BE2C (cell line): ENCODE data around the gene ALDH16A1.

Source experiments
- DNase-seq: peaks from one replicate; pipeline ENCODE4 v3.0.0-alpha.2; 2020
- H3K27me3 ChIP-seq: fragments of 250-450 bp; sonication (Bioruptor Pico); 2 replicates; pipeline ENCODE4 v1.5.1; 2020; ENCODE audit warnings: mild to moderate bottlenecking
- H3K36me3 ChIP-seq: fragments of 250-450 bp; sonication (Bioruptor Pico); 2 replicates; pipeline ENCODE4 v1.5.1; 2020; ENCODE audit warnings: mild to moderate bottlenecking
- H3K4me1 ChIP-seq: fragments of 250-450 bp; sonication (Bioruptor Pico); 2 replicates; pipeline ENCODE4 v1.5.1; 2020
- H3K4me3 ChIP-seq: 2 replicates; pipeline ENCODE4 v1.5.1; 2011; ENCODE audit warnings: low read depth, low read length
- H3K9me3 ChIP-seq: fragments of 250-450 bp; sonication (Bioruptor Pico); 2 replicates; pipeline ENCODE4 v1.5.1; 2020
- TF ChIP-seq, protein P1 (sequence below): IDR thresholded peaks from 2 replicates; pipeline ENCODE4 v1.5.1; 2012; ENCODE audit warnings: mild to moderate bottlenecking, low read depth, low read length

Gene ALDH16A1

DNA sequence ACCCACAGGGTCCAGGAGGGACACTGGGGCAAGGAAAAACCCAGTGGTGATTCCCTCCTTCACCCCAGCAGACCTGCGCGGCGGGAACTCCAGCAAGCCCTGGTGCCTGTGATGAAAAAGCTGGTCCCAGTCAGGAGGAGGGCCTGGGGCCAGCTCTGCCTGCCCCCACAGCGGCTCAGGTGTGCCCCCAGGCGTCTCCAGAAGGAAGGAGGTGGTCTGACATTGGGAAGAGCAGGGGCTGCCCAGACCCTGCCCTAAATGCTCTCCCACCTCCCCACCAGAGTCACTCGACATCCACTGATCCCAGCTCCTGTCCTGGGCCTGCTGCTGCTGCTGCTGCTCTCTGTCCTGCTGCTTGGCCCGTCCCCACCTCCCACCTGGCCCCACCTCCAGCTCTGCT, 35.9 kb upstream of the ALDH16A1 start:
- Histone ChIP-seq H3K36me3 (no peaks in the 10 kb centered on the region), H3K27me3 (peaks cover 17% of the 10 kb centered on the region), H3K4me3 (no peak overlapping the region), H3K9me3 (no peaks in the 10 kb centered on the region), H3K4me1 (peaks cover 30% of the 10 kb centered on the region)
- no peak for DNase-seq
- TF ChIP-seq, protein P1, sequence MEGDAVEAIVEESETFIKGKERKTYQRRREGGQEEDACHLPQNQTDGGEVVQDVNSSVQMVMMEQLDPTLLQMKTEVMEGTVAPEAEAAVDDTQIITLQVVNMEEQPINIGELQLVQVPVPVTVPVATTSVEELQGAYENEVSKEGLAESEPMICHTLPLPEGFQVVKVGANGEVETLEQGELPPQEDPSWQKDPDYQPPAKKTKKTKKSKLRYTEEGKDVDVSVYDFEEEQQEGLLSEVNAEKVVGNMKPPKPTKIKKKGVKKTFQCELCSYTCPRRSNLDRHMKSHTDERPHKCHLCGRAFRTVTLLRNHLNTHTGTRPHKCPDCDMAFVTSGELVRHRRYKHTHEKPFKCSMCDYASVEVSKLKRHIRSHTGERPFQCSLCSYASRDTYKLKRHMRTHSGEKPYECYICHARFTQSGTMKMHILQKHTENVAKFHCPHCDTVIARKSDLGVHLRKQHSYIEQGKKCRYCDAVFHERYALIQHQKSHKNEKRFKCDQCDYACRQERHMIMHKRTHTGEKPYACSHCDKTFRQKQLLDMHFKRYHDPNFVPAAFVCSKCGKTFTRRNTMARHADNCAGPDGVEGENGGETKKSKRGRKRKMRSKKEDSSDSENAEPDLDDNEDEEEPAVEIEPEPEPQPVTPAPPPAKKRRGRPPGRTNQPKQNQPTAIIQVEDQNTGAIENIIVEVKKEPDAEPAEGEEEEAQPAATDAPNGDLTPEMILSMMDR = no peak

DNA sequence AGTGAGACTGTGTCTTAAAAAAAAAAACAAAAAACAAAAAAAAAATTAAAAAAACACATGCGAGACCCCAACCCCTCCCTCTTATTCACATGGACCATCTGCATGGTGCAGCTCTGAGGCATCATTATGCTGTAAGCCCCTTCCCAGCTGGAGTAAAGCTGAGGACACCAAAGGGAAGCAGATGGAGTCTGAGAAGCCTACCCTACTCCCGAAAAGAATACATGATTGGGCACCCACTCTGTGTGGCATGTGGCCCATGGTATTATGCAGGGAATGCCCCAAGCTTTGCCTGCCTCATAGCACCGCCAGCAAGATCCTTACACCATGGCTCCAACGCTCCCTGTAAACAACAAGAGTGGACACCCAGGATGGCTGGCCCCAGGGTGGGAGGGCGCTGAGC, 34.5 kb upstream of the ALDH16A1 start:
- TF ChIP-seq, protein P1 = no peak
- peaks cover 25% of the 10 kb centered on the region for H3K4me1 ChIP-seq
- peaks cover 31% of the 10 kb centered on the region for H3K27me3 ChIP-seq
- H3K9me3 ChIP-seq = no peaks in the 10 kb centered on the region
- H3K36me3 ChIP-seq = no peaks in the 10 kb centered on the region
- DNase-seq = no peak
- H3K4me3 ChIP-seq = no peak overlapping the region

DNA sequence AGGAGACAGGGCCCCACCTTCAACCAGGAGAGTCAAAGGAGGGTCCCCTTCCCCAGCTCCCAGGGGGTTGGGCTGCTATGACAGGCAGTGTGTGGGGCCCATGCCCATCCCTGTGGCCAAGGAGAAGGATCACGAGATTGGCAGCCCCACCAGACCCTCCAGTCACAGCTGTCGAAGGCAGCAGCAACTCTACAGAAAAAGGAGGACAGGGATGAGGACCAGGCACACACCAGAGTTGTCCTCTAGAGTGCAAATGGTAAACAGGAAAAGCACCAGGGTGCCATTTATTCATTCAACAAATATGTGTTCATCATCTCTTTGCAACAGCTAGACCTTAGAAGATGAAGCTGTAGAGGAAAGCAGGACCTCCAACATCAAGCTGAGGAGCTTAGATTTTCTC, 33.9 kb upstream of the ALDH16A1 start:
- peaks cover 38% of the 10 kb centered on the region for H3K27me3 ChIP-seq
- TF ChIP-seq, protein P1 = no peak
- peaks cover 21% of the 10 kb centered on the region for H3K4me1 ChIP-seq

DNA sequence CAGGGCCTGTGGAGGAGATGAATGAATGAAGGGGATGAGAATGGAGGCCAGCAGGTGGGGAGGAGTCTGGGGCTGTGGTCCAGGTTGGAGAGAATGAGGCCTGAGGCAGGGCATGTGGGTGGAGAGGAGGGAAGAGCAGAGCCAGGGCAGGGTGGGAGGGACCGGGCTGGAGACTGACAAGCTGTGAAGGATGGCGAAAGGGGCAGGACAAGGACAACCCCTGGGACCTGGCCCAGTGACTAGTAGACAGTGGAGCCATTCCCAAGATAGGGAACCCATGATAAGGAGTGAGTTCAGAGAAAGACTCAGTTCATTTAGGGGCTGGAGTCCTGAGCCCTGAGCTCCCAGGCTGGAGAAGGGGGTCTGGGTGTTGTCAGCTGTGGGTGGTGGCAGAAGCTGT, 32.8 kb upstream of the ALDH16A1 start:
- DNase-seq = no peak
- peaks cover 14% of the 10 kb centered on the region for H3K4me1 ChIP-seq
- no peaks in the 10 kb centered on the region for H3K36me3 ChIP-seq
- peaks cover 48% of the 10 kb centered on the region for H3K27me3 ChIP-seq
- TF ChIP-seq, protein P1 = no peak
- H3K9me3 ChIP-seq = no peaks in the 10 kb centered on the region
- no peak overlapping the region for H3K4me3 ChIP-seq

More for the DNA sequence above, 33.9 kb upstream of the ALDH16A1 start:
- Histone ChIP-seq H3K4me3 (no peak overlapping the region), H3K36me3 (no peaks in the 10 kb centered on the region), H3K9me3 (no peaks in the 10 kb centered on the region)
- no peak for DNase-seq

DNA sequence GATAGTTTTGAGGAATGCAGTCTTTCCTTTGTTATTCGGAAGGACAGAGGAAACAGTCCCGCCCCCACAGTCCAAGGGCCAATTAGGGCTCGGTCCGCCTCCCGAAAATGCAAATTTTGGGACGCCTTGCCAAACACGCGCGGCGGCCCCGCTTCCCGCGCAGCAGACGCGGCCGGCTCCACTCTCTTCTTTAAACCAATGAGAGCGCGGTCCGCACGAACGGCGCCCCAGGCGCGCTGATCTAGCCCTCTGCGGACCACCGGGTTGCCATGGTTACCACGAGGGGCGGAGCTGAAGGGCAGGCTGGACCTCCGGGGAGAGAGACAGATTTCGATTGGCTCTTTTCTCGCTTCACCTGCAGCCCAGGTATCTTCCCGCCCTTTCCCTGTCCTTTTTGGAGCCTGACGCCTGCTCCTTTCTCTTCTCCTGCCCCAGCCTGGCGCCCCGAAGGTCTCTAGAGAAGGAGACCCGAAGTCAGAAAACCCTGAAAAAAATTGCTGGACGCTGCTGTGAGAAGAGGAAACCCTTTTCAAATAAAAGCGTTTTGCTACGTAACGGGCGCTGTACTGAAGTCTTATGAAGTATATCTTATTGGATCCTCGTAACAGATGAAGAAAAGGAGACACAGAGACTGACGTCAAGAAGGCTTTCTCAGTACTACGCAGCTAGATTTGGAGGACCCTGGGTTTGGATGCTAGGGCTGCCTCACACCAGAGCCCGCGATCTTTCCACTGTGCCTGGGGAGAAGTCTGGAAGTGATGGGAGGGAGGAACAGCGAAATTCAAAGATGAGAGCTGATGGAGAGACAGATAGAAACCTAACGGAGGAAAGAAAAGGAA, 31.8 kb upstream of the ALDH16A1 start:
- H3K27me3 ChIP-seq = peaks cover 58% of the 10 kb centered on the region
- peak; percentile 91 for DNase-seq
- TF ChIP-seq, protein P1 = no peak
- no peaks in the 10 kb centered on the region for H3K9me3 ChIP-seq
- H3K4me1 ChIP-seq = peaks cover 11% of the 10 kb centered on the region
- H3K4me3 ChIP-seq = peak overlapping the region; percentile 36
- H3K36me3 ChIP-seq = no peaks in the 10 kb centered on the region

DNA sequence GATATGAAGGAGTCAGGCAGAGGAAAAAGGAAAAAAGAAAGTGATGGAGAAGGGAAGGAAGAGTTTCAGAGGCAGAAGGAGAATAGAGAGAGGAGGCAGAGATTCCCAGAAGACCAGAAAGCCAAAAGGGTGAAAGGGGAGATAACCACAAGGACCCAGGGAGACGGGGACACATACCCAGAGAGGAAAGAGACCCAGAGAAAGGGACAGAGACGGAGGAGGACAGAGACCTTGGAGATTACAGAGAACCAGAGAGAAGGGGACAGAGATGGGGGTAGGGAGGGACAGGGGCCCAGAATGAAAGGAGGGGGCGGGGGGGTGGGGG, 31.2 kb upstream of the ALDH16A1 start:
- Histone ChIP-seq H3K36me3 (no peaks in the 10 kb centered on the region), H3K27me3 (peaks cover 64% of the 10 kb centered on the region), H3K9me3 (no peaks in the 10 kb centered on the region), H3K4me1 (peaks cover 11% of the 10 kb centered on the region), H3K4me3 (no peak overlapping the region)
- TF ChIP-seq, protein P1 = no peak
- no peak for DNase-seq
